ENCODE results near the gene DTX2. TPM values are rescaled to one million over a fixed set of nuclear protein-coding genes. Genes with fewer than 3 reads are reported as not detected.
"Not testable (repeated sequence)": the region's sequence is repeated elsewhere in the genome, so short reads cannot be mapped to it uniquely, and the experiment has no call there.

The DTX2 gene
- total RNA-seq, 1 donor from 2014 or later, result 55.6 TPM

- no peak for TF ChIP-seq CTCF (IDR thresholded peaks at IDR 0.05; ENCODE audit: unreplicated experiment)
- peaks cover 11% of the 10 kb centered on the region for H3K4me1 Mint-ChIP-seq (ENCODE audit: low read depth)
- peaks cover 7% of the 10 kb centered on the region for H3K27me3 Mint-ChIP-seq
- no peak overlapping the region for H3K4me3 Mint-ChIP-seq (ENCODE audit: low read depth)
- no peaks in the 10 kb centered on the region for H3K36me3 Mint-ChIP-seq (ENCODE audit: insufficient read depth)
- H3K9me3 Mint-ChIP-seq (ENCODE audit: low read depth), result no peaks in the 10 kb centered on the region
- no peak for DNase-seq (ENCODE audit: low spot score, unreplicated experiment)
- no peak overlapping the region for H3K27ac Mint-ChIP-seq
Observed at GRCh38 chr7:76425156-76425555, 36.4 kb upstream of the DTX2 start.

- not testable (repeated sequence) for H3K4me3 Mint-ChIP-seq (ENCODE audit: low read depth); H3K27ac Mint-ChIP-seq; H3K36me3 Mint-ChIP-seq (ENCODE audit: insufficient read depth); DNase-seq (ENCODE audit: low spot score, unreplicated experiment); H3K9me3 Mint-ChIP-seq (ENCODE audit: low read depth); H3K27me3 Mint-ChIP-seq
- H3K4me1 Mint-ChIP-seq (ENCODE audit: low read depth), result peaks cover 11% of the 10 kb centered on the region
Observed at GRCh38 chr7:76425558-76425957, 36.0 kb upstream of the DTX2 start.

GRCh38 chr7:76426246-76426645, 35.3 kb upstream of the DTX2 start:
- TF ChIP-seq CTCF (IDR thresholded peaks at IDR 0.05; ENCODE audit: unreplicated experiment), result no peak

GRCh38 chr7:76427635-76428034, 33.9 kb upstream of the DTX2 start:
- TF ChIP-seq CTCF (IDR thresholded peaks at IDR 0.05; ENCODE audit: unreplicated experiment), result no peak
- Mint-ChIP-seq H3K36me3 (ENCODE audit: insufficient read depth) (no peaks in the 10 kb centered on the region), H3K27me3 (peaks cover 3% of the 10 kb centered on the region), H3K27ac (no peak overlapping the region), H3K4me1 (ENCODE audit: low read depth) (peaks cover 11% of the 10 kb centered on the region), H3K4me3 (ENCODE audit: low read depth) (no peak overlapping the region), H3K9me3 (ENCODE audit: low read depth) (no peaks in the 10 kb centered on the region)
- DNase-seq (ENCODE audit: low spot score, unreplicated experiment), result no peak

More at GRCh38 chr7:76426246-76426645, 35.3 kb upstream of the DTX2 start:
- Mint-ChIP-seq H3K27me3 (peaks cover 3% of the 10 kb centered on the region), H3K4me3 (ENCODE audit: low read depth) (no peak overlapping the region), H3K27ac (no peak overlapping the region), H3K4me1 (ENCODE audit: low read depth) (peaks cover 11% of the 10 kb centered on the region), H3K9me3 (ENCODE audit: low read depth) (no peaks in the 10 kb centered on the region), H3K36me3 (ENCODE audit: insufficient read depth) (no peaks in the 10 kb centered on the region)
- DNase-seq (ENCODE audit: low spot score, unreplicated experiment), result no peak

- H3K27ac Mint-ChIP-seq, result no peak overlapping the region
- H3K9me3 Mint-ChIP-seq (ENCODE audit: low read depth), result no peaks in the 10 kb centered on the region
- no peak overlapping the region for H3K4me3 Mint-ChIP-seq (ENCODE audit: low read depth)
Observed at GRCh38 chr7:76428149-76428823, 33.2 kb upstream of the DTX2 start.

More at GRCh38 chr7:76428149-76428823, 33.2 kb upstream of the DTX2 start:
- no peaks in the 10 kb centered on the region for H3K36me3 Mint-ChIP-seq (ENCODE audit: insufficient read depth)
- no peak for DNase-seq (ENCODE audit: low spot score, unreplicated experiment)
- H3K27me3 Mint-ChIP-seq, result peaks cover 3% of the 10 kb centered on the region
- peaks cover 6% of the 10 kb centered on the region for H3K4me1 Mint-ChIP-seq (ENCODE audit: low read depth)
- no peak for TF ChIP-seq CTCF (IDR thresholded peaks at IDR 0.05; ENCODE audit: unreplicated experiment)
